BJ (cell line): ENCODE data around the gene MBD3L4. TPM values are rescaled to one million over a fixed set of nuclear protein-coding genes. Genes with fewer than 3 reads are reported as not detected.

Experiments
- CTCF ChIA-PET: fragments of 350-600 bp; formaldehyde crosslinking; extraction: SDS; loops from one replicate; lab custom pipeline; 2021; ENCODE audit warnings: antibody characterized with exemption, inconsistent platforms; lab: Yijun Ruan, JAX
- POLR2A ChIA-PET: fragments of 300-600 bp; sonication (Branson Sonifier 250); formaldehyde crosslinking; extraction: SDS; loops from one replicate; lab custom pipeline; 2021; ENCODE audit warnings: antibody characterized with exemption; lab: Charles Lee
- DNase-seq: peaks from one replicate; pipeline ENCODE4 v3.0.0-alpha.2; 2011; ENCODE audit warnings: low read depth
- H3K27me3 ChIP-seq: 2 replicates; pipeline ENCODE4 v1.6.0; 2011; ENCODE audit warnings: low read length; ENCODE audit not compliant: control insufficient read depth, insufficient read depth
- H3K36me3 ChIP-seq: 2 replicates; pipeline ENCODE4 v1.5.1; 2011; ENCODE audit warnings: low read length; ENCODE audit not compliant: control insufficient read depth, insufficient read depth
- H3K4me3 ChIP-seq: 2 replicates; pipeline ENCODE4 v1.5.1; 2011; ENCODE audit warnings: low read depth, mild to moderate bottlenecking, control low read depth, low read length
- polyA plus RNA-seq: library from polyadenylated mRNA; depleted of rRNA; stranded (reverse); fragments of >200 nt; gene quantifications from 2 replicates; pipeline ENCODE4 v1.2.3, GENCODE V29; 2011; rRNA removed
- TF ChIP-seq, protein P1 (sequence below): IDR thresholded peaks from 2 replicates; pipeline ENCODE4 v1.5.1; 2011; ENCODE audit warnings: low read depth, mild to moderate bottlenecking, control low read depth, inconsistent platforms, low read length, moderate library complexity; ENCODE audit not compliant: insufficient read depth

The MBD3L4 gene
- polyA plus RNA-seq, 1 experiment: not detected

DNA sequence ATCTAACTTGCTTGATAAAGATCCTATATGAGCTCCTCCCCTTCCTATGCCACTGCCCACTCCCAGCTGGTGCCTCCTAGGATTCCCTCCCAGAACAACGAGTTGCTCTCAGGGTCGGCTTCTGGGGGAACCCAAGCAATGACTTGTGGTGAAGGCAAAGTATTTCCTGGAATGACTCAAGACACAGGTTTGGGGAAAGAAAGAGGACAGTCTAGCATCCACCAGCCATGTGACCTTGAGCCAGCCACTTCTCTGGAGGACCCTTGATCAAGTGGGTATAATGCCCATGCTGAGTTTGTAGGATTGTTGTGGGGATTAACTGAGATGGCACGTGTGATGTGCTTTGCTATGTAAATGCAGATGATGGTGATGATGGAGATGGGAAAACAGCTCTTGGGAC is 51.7 kb downstream of the MBD3L4 start:
- TF ChIP-seq, protein P1, sequence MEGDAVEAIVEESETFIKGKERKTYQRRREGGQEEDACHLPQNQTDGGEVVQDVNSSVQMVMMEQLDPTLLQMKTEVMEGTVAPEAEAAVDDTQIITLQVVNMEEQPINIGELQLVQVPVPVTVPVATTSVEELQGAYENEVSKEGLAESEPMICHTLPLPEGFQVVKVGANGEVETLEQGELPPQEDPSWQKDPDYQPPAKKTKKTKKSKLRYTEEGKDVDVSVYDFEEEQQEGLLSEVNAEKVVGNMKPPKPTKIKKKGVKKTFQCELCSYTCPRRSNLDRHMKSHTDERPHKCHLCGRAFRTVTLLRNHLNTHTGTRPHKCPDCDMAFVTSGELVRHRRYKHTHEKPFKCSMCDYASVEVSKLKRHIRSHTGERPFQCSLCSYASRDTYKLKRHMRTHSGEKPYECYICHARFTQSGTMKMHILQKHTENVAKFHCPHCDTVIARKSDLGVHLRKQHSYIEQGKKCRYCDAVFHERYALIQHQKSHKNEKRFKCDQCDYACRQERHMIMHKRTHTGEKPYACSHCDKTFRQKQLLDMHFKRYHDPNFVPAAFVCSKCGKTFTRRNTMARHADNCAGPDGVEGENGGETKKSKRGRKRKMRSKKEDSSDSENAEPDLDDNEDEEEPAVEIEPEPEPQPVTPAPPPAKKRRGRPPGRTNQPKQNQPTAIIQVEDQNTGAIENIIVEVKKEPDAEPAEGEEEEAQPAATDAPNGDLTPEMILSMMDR: no peak

DNA sequence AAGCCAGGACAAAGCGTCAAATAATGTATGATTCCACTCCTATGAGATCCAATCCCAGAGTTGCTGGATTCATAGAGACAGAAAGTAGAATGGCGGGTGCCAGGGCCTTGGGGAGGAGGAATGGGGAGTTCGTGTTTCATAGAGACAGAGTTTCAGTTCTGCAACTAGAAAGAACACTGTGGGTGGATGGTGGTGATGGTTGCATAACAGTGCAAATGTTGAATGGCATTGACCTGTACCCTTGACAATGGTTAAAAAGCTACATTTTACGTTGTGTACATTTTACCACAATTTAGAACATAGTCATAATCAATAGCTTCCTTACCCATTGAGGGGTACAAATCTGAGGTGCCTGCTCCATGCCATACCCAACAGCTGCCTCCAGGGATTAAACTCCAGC is 52.1 kb downstream of the MBD3L4 start:
- Histone ChIP-seq H3K4me3 (no peak overlapping the region), H3K27me3 (no peaks in the 10 kb centered on the region), H3K36me3 (no peaks in the 10 kb centered on the region)
- POLR2A ChIA-PET: no interaction called here
- TF ChIP-seq, protein P1: no peak
- CTCF ChIA-PET: no interaction called here
- no peak for DNase-seq

More for the DNA sequence above, 51.7 kb downstream of the MBD3L4 start:
- Histone ChIP-seq H3K27me3 (no peaks in the 10 kb centered on the region), H3K36me3 (no peaks in the 10 kb centered on the region), H3K4me3 (no peak overlapping the region)
- no peak for DNase-seq
- CTCF ChIA-PET: no interaction called here
- POLR2A ChIA-PET: no interaction called here

Other genes with a start within 250 kb of the MBD3L4 start
- not detected in 2 replicates for gene ADGRE1, start 152.6 kb downstream of the MBD3L4 start, polyA plus RNA-seq
- gene MBD3L2B, start 18.7 kb downstream of the MBD3L4 start, polyA plus RNA-seq: not detected in 2 replicates
- not detected in 2 replicates for gene MBD3L5, start 9.6 kb downstream of the MBD3L4 start, polyA plus RNA-seq
- not detected in 2 replicates for gene MBD3L2, start 9.1 kb upstream of the MBD3L4 start, polyA plus RNA-seq
- not detected in 2 replicates for gene MBD3L3, start 18.5 kb upstream of the MBD3L4 start, polyA plus RNA-seq
- 3.1 and 3.8 TPM in 2 replicates for gene ZNF557, start 29.5 kb upstream of the MBD3L4 start, polyA plus RNA-seq